ENCODE results near the gene CCNT1.

- TF ChIP-seq, protein P1, sequence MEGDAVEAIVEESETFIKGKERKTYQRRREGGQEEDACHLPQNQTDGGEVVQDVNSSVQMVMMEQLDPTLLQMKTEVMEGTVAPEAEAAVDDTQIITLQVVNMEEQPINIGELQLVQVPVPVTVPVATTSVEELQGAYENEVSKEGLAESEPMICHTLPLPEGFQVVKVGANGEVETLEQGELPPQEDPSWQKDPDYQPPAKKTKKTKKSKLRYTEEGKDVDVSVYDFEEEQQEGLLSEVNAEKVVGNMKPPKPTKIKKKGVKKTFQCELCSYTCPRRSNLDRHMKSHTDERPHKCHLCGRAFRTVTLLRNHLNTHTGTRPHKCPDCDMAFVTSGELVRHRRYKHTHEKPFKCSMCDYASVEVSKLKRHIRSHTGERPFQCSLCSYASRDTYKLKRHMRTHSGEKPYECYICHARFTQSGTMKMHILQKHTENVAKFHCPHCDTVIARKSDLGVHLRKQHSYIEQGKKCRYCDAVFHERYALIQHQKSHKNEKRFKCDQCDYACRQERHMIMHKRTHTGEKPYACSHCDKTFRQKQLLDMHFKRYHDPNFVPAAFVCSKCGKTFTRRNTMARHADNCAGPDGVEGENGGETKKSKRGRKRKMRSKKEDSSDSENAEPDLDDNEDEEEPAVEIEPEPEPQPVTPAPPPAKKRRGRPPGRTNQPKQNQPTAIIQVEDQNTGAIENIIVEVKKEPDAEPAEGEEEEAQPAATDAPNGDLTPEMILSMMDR (IDR thresholded peaks at IDR 0.05), result no peak
- no peak for TF ChIP-seq POLR2A (IDR thresholded peaks at IDR 0.05)
These were observed 33.6 kb downstream of the CCNT1 start for GRCh38 chr12:48682927-48683326.
